Measurements from ENCODE around the gene ZNF593OS. TPM values are rescaled to one million over a fixed set of nuclear protein-coding genes. Genes with fewer than 3 reads are reported as not detected.

The ZNF593OS gene
- total RNA-seq, 1 experiment from 2014 or later, result not detected

DNA sequence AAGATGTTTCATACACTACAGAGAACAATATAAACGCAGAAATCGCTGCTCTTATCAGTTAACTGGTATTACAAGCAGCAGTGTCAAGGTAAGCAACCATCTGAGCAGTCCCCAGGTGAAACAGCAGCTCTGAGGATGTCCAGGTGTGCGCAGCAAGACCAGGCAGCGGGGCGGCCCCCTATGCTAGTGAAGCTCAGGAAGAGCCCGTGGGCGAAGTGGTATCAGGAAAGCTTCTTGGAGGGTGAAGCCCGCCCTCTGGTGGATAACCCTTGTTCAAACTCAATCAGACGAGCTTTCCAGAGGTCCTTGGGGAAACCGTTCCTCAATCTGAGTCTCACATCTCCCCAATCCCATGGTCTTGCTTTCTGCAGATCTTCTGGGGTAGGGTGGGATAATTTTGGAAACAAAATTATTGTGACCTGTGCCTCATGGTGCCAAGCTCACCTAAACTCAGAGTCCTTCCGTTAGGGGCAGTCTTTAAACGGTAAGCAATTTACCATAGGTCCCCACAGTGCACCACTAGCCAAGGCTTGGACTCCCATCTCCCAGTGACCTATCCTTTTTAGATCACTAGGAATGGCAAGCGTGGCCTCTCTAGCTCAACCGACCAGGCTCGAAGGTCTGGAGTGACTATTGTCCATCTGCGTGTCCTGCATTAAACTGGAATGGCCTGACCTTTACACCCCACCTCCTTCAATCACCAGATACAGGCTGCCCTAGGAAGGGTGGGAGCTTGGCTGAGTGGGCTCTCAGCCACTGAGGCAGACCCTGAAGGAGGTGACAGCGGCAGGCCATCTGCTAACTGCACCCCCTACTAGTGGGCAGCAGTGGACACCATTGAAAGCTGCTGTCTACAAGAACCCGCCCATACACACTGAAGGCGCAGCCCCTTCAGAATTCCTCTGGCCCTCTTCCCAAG is 26.3 kb downstream of the ZNF593OS start:
- DNase-seq (ENCODE audit: low read depth, low spot score), result peak; percentile 88
- in situ Hi-C loops (cut with HindIII; ENCODE audit: low pct_unique_long_range_greater_than_20kb, low sequenced_read_pairs), result no loop called here

DNA sequence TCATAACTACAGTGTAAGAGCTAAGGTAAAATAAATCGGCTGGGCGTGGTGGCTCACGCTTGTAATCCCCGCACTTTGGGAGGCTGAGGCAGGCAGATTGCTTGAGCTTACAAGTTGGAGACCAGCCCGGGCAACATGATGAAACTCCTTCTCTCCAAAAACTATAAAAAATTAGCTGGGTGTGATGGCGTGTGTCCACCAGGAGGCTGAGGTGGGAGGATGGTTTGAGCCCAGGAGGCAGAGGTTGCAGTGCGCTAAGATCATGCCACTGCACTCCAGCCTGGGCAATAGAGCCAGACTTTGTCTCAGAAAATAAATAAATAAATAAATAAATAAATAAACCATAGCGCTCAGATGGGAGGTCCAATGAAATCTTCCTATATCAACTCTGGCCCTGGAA is 29.5 kb downstream of the ZNF593OS start:
- in situ Hi-C loops (cut with HindIII; ENCODE audit: low pct_unique_long_range_greater_than_20kb, low sequenced_read_pairs), result no loop called here
- no peak for DNase-seq (ENCODE audit: low read depth, low spot score)

DNA sequence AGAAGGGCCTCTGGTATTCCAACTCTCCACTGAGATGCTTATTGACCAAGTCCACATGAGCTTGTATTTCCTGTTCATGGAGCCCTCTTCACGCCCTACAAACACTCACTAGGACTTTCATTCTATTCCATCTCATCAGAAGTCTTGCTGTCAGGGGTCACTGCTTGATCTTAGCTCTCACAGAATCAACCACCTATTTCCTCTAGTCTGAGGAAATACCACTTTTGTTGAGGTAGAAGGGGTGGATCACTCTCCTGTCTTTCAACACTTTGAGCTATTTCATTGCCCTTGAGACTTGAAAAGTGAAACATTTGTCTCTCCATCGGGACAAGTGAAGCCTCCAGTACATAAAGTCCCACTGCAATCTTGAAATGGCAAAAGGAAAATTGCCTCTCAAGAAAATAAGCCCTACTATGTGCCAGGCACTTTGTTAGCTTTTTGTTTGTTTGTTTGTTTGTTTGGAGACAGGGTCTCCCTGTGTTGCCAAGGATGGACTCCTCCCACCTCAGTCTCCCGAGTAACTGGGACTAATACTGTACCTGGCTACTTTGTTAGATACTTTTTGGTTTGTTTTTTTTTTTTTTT is 32.6 kb downstream of the ZNF593OS start:
- in situ Hi-C loops (cut with HindIII; ENCODE audit: low pct_unique_long_range_greater_than_20kb, low sequenced_read_pairs), result no loop called here

DNA sequence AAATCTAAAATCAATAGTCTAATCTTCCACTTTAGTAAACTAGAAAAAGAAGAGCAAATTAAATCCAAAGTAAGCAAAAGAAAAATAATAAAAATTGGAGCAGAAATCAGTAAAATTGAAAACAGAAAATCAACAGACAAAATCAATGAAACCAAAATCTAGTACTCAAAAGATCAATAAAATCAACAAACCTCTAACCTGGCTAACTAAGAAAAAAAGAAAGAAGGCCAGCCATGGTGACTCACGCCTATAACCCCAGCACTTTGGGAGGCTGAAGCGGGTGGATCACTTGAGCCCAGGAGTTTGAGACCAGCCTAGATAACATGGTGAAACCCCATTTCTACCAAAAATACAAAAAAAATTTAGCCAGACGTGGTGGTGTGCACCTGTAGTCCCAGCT is 37.2 kb downstream of the ZNF593OS start:
- in situ Hi-C loops (cut with HindIII; ENCODE audit: low pct_unique_long_range_greater_than_20kb, low sequenced_read_pairs), result no loop called here
- DNase-seq (ENCODE audit: low read depth, low spot score), result no peak

More for the DNA sequence above, 32.6 kb downstream of the ZNF593OS start:
- DNase-seq (ENCODE audit: low read depth, low spot score), result no peak

DNA sequence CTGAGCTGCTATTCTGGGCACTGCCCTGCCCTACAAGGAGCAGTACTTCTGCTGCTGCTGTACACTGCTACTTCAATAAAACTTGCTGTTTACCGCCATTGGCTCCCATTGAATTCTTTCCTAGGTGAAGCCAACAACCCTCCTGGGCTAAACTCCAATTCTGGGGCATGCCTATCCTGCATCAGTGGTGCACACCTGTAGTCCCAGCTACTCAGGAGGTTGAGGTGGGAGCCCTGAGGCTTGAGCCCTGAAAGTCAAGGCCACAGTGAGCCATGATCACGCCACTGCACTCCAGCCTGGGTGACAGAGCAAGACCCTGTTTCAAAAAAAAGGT is 38.8 kb downstream of the ZNF593OS start:
- in situ Hi-C loops (cut with HindIII; ENCODE audit: low pct_unique_long_range_greater_than_20kb, low sequenced_read_pairs), result no loop called here
- no peak for DNase-seq (ENCODE audit: low read depth, low spot score)

DNA sequence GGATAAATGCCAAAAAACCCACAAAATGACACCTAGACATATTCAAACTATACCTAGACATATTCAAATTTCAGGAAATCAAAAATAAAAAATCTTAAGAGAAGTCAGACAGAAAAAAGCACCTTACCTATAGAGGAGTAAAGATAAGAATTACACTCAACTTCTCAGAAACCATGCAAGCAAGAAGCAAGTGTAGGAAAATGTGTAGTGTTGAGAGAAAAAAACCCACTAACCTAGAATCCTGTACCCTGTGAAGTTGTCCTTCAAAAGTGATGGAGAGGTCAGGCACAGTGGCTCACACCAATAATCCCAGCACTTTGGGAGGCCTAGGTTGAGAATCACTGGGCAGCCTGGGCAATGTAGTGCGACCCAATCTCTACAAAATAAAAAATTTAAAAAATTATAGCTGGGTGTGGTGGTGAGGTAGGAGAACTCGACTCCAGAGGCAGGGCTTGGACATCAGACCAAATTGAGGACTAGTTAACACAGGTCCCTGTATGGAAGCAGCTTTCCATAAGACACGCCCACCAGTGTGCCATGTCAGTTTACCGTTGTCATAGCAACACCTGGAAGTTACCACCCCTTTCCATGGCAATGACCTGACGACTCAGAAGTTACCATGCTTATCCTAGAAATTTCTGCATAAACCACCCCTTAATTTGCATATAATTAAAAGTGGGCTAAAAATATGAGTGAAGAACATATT is 39.4 kb downstream of the ZNF593OS start:
- in situ Hi-C loops (cut with HindIII; ENCODE audit: low pct_unique_long_range_greater_than_20kb, low sequenced_read_pairs), result no loop called here
- DNase-seq (ENCODE audit: low read depth, low spot score), result peak; percentile 50

DNA sequence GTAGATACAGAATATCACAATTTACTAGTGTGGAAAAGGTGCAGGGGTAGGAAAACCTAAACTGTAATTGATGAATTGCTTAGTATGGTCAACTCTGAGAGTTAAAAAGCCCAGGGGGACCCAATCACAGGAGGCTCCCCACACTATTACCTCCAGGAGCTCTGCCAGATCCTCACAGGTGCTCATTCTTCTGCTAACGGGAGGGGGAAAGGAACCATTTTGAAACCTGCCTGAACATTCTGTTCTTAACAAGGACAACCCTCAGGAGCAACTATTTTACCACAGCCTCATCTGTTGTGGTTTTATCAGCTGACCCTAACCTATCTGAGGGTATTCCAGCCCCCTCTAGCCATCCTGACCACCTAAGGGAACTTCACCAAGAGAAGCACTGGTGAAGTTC is 40.9 kb downstream of the ZNF593OS start:
- in situ Hi-C loops (cut with HindIII; ENCODE audit: low pct_unique_long_range_greater_than_20kb, low sequenced_read_pairs), result no loop called here
- DNase-seq (ENCODE audit: low read depth, low spot score), result no peak

DNA sequence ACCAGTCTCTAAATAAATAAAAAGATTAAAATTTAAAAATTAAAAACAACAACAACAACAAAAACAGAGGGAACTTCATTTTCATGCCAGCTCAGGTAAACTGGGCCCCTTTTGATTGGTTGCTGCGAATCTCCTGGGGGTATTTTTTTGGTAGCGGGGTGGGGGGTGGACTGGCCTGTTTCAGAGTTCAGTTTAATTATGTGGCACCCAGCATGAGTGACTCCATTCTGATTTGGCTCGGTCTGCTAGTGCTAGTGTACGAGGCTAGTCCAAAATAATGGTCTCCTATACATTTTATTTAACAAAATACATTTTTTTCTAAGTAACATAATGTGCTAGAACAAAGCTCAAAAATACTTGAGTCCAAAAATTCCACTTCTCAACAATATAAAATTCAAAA is 41.9 kb downstream of the ZNF593OS start:
- in situ Hi-C loops (cut with HindIII; ENCODE audit: low pct_unique_long_range_greater_than_20kb, low sequenced_read_pairs), result no loop called here
- no peak for DNase-seq (ENCODE audit: low read depth, low spot score)

DNA sequence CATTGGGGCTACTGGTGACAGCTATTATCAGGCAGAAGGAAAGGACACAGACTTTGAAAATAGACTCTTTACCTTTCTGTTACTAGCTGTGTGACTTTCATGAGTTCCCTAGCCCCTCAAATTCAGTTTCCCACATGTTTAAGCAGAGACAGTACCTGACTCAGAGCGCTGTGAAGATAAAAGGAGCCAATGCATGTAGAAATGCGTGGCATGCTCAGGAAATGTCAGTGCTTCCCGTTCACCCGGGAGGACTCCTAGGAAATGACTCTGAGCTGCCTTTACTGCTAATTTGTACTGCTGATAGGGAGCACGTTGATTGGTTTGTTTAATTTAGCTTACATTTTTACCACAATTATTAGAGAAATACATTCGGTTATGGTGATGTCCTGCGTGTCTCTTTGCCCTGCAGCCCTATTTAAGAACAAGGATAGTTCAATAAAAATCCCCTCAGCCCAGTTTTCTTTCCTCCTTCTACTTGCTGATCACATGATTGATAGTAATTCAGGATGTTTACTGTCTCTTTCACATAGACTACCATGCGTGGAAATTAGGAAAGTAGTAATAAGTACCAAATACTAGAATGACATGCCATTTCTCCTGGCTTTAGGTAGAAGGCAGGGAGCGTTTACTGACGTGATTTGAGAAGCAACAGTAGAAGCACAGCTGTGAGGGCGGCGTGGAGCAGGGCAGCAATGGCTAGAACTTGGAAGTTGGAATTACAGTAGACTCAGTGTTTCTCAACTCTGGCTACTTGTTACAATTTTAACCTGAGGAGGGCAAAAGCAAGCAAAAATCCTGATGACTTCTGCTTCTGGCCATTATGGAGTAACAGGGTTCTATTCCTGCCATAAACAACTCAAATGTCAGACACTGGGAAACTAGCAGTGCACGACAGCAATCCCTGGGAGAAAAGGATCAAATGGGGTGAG is 44.1 kb downstream of the ZNF593OS start:
- in situ Hi-C loops (cut with HindIII; ENCODE audit: low pct_unique_long_range_greater_than_20kb, low sequenced_read_pairs), result no loop called here
- DNase-seq (ENCODE audit: low read depth, low spot score), result no peak

DNA sequence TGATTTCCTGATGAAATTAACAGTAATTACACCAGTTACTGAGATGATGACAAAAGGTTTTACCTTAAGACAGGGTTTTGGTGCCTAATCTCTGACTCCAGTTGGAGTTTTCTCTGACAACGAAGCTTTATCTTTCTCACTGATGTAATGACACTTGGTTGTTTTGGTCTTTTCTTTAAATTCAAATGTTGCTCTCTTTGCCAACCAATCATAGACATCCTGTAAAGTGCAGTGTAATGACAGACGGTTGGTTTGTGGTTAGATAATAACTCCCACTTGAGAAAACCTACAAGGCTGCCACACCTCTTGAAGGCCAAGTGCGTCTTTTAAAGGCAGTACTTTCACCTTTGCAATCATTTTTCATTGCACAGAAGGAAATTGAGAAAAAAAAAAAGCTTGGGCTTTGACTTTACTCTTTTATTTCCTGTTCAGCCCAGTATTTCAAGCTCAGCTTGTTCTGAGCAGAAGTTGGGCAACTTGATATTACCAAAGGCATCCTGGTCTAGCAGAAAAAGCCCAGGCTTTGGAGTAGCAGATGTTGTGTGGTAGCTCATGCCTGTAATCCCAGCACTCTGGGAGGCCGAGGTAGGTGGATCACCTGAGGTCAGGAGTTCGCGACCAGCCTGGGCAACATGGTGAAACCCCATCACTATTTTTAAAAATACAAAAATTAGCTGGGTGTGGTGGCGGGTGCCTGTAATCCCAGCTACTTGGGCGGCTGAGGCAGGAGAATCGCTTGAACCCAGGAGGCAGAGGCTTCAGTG is 45.1 kb downstream of the ZNF593OS start:
- DNase-seq (ENCODE audit: low read depth, low spot score), result no peak
- in situ Hi-C loops (cut with HindIII; ENCODE audit: low pct_unique_long_range_greater_than_20kb, low sequenced_read_pairs), result no loop called here

DNA sequence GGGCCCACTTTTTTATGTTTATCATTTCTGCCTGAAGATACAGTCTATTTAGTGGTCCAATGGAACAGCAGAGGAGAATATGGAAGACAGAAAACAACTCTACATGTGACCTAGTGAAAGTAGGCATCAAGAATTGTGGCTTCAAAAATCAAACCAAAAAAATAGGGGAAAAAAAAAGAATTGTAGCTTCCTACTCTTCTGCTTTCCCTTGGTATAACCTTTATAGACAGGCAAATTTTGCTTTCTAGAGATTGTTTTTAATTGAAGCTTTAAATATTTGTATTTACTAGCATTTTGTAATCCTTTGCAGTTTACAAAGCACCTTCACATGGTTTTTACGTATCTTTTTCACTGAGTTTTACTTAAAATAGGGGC is 45.7 kb downstream of the ZNF593OS start:
- DNase-seq (ENCODE audit: low read depth, low spot score), result no peak
- in situ Hi-C loops (cut with HindIII; ENCODE audit: low pct_unique_long_range_greater_than_20kb, low sequenced_read_pairs), result no loop called here

DNA sequence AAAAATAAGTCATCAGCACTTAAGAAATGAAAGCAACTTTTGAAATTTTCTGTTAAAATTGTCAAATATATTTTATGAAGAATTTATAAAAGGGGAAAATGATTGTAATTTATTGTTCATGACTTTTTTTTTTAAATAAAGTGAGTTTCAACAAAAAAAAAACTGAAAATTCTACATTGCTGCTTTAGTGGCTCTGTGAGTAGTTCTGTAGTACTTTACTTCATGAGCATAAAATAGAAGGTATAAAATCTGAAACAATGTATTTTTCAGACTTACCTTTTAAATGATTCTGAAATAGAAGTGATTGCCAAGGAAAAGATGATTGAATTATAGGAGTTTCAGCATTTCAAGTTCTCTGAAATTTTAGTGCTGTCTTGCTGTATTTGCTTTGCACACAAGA is 46.2 kb downstream of the ZNF593OS start:
- no peak for DNase-seq (ENCODE audit: low read depth, low spot score)
- in situ Hi-C loops (cut with HindIII; ENCODE audit: low pct_unique_long_range_greater_than_20kb, low sequenced_read_pairs), result no loop called here

DNA sequence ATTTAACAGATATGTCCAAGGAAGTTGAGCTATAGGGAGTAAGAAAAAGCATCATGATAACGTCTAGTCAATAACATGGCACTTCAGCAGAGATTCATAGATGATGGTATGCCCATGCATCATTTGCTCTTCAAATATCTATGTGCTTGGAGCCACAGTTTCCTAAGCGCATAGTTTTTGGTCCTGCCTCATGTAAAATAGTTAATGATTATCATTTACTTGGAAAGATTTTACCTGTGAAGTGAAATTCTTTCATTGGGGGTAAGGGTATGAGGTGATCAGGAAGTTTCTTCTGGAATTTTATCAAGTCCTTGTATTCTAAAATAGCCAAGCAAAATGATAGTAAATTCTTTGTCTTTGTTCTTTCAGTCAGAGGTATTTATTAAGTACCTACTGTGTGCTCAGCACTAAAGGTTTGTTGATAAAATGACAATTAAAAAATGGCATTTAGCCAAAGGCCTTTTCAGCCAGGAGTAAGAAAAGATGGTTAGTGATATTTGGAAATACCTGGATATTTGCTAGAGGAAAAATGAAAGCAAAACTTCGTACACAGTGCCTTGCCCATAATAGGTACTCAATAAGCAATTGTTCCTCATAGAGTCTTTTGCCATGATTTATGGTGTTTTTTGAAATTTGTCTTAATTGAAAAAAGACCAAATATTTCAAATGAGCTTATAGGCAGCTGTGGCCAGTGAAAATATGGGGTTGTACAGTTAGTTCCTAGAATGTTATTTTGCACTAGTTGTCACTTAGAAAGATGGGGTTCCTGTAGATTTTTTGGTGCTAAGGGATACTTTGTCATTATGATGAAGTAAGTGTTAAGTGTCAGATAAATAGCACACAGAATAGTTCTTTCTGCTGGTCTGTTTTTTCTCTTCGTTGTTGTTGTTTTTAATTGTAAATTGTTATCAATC is 47.0 kb downstream of the ZNF593OS start:
- in situ Hi-C loops (cut with HindIII; ENCODE audit: low pct_unique_long_range_greater_than_20kb, low sequenced_read_pairs), result no loop called here
- no peak for DNase-seq (ENCODE audit: low read depth, low spot score)

DNA sequence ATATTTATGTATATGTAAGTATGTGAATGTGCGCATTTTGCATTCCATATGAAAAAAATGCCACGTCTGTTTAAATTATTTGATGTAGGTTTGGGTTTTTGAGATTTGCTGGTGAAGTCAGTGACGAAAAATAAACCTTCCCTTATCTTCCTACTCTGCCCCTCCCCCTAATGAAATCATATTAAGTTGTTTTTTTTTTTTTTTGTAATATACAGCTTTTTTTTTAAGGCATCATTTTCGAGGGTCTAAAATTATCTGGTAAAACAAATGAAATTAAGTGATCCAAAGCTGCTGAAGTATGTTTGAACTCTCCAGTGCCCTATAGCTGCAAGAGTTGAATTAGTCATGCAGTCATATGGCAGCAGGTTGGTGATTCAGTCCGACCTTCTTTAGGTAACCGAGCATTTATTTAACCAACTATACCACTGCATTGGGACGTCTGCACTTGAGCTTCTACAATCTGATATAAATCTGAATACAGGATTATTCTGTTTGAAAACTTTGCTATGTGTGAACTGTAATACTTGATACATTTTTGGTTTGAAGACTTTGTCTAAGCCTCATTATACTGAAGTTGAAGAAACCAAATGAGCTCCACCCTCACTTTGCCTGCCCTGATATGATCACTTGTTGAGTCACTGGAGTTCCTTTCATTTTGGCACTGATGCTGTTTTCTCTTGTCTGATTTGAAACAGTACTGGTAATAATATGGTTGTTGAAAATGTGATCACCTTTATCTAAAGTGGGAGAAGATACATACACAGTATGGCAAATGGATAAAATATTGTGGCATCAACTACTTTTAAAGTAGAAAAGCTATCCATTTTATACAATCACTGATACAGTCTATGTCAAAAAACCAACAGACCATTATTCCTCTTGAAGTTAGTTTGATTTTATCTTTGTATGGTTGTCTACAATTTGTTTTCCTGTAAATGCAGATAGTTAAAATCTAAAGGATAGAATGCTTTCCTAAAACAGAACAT is 48.4 kb downstream of the ZNF593OS start:
- in situ Hi-C loops (cut with HindIII; ENCODE audit: low pct_unique_long_range_greater_than_20kb, low sequenced_read_pairs), result no loop called here
- DNase-seq (ENCODE audit: low read depth, low spot score), result no peak

Data from SK-MEL-5 (cell line).